Natural killer cell (primary cell): Measurements from ENCODE around the gene PERCC1. TPM values are rescaled to one million over a fixed set of nuclear protein-coding genes. Genes with fewer than 3 reads are reported as not detected.

Experiments
- ATAC-seq, 3 donors: fragments of 150-1000 bp in 2 of 3; fragments of 200-7000 bp in 1 of 3; cut with Tn5 transposase; 1 replicate in 1 of 3; 2 replicates in 2 of 3; pipeline ENCODE4 v1.10.0; 2021; ENCODE audit warnings: mild to moderate bottlenecking in 2 of 3, moderate library complexity in 2 of 3
- DNase-seq, 2 donors: peaks; one replicate each; pipeline versions ENCODE4 v3.0.0 to v3.0.0-alpha.2; 2013 to 2021; ENCODE audit warnings: mixed read lengths in 1 of 2
- H3K27ac ChIP-seq: one replicate; pipeline ENCODE4 v1.5.1; 2013; ENCODE audit warnings: mild to moderate bottlenecking, low read length
- H3K27me3 ChIP-seq: one replicate; pipeline ENCODE4 v1.6.1; 2013; ENCODE audit warnings: low read length; ENCODE audit not compliant: control insufficient read depth, insufficient read depth
- H3K36me3 ChIP-seq: one replicate; pipeline ENCODE4 v1.6.1; 2013; ENCODE audit warnings: low read length; ENCODE audit not compliant: control insufficient read depth, insufficient read depth
- H3K4me1 ChIP-seq: one replicate; pipeline ENCODE4 v1.6.1; 2013; ENCODE audit warnings: low read length; ENCODE audit not compliant: control insufficient read depth, insufficient read depth
- H3K4me3 ChIP-seq: one replicate; pipeline ENCODE4 v1.5.1; 2013; ENCODE audit warnings: low read length
- H3K9me3 ChIP-seq: one replicate; pipeline ENCODE4 v1.6.1; 2013; ENCODE audit warnings: low read length; ENCODE audit not compliant: control insufficient read depth, insufficient read depth
- H3K27ac Mint-ChIP-seq, 2 donors: one replicate each; pipeline ENCODE4 v1.8.0; 2022; ENCODE audit warnings: mild to moderate bottlenecking in 2 of 2, mixed read lengths in 2 of 2, moderate library complexity in 1 of 2
- H3K27me3 Mint-ChIP-seq, 2 donors: one replicate each; pipeline ENCODE4 v1.8.0; 2022; ENCODE audit warnings: low read depth in 2 of 2, mixed read lengths in 2 of 2
- H3K36me3 Mint-ChIP-seq: one replicate; pipeline ENCODE4 v1.8.0; 2022; ENCODE audit warnings: mixed read lengths
- H3K4me1 Mint-ChIP-seq, 2 donors: one replicate each; pipeline ENCODE4 v1.8.0; 2022; ENCODE audit warnings: mixed read lengths in 2 of 2
- H3K4me3 Mint-ChIP-seq: one replicate; pipeline ENCODE4 v1.8.0; 2022; ENCODE audit warnings: mild to moderate bottlenecking, moderate library complexity, mixed read lengths
- H3K9me3 Mint-ChIP-seq, 2 donors: one replicate each; pipeline ENCODE4 v1.8.0; 2022; ENCODE audit warnings: mixed read lengths in 2 of 2
- CTCF ChIP-seq: fragments of 200-600 bp; IDR thresholded peaks from one replicate; pipeline ENCODE4 v1.8.0; 2022; ENCODE audit warnings: antibody characterized with exemption
- WGBS: methylation state at CpG from one replicate; pipeline ENCODE4 v1.1.7; 2013; ENCODE audit warnings: missing lambda C conversion rate; ENCODE audit not compliant: insufficient coverage; 5-methylcytosine and 5-hydroxymethylcytosine counted together
- intact Hi-C: fragments of 100-400 bp; cut with micrococcal nuclease; formaldehyde crosslinking; loops from one replicate; pipeline ENCODE4 v1.14.2; 2022
- total RNA-seq, 4 donors: library from RNA; stranded (reverse); fragments of 120-200 nt in 1 of 4; gene quantifications; one replicate each; pipeline versions ENCODE4 v1.2.3 to v1.2.4, GENCODE V29; 2013 to 2022

The PERCC1 gene
- total RNA-seq, 3 donors from 2014 or later (not counting 1 experiment from before 2014, with no cell fraction given), result 0.68 to 0.96 (median 0.83) TPM

- ATAC-seq (no peak), DNase-seq (no peak)
- Mint-ChIP-seq H3K27me3 (no peaks in the 10 kb centered on the region), H3K27ac (peak overlapping the region in 1 of 2 donors; percentile 53), H3K9me3 (no peaks in the 10 kb centered on the region), H3K4me1 (peaks cover 0 to 5% of the 10 kb centered on the region in 2 donors), H3K4me3 (no peak overlapping the region), H3K36me3 (no peaks in the 10 kb centered on the region)
- TF ChIP-seq CTCF, result no peak
- Histone ChIP-seq H3K4me1 (peaks cover 2% of the 10 kb centered on the region), H3K27ac (no peak overlapping the region), H3K36me3 (peaks cover 40% of the 10 kb centered on the region), H3K27me3 (no peaks in the 10 kb centered on the region), H3K4me3 (no peak overlapping the region), H3K9me3 (no peaks in the 10 kb centered on the region)
- WGBS, result 98% methylated on average over 39 of the region's 39 CpGs
- intact Hi-C loops, result no loop called here
Observed at GRCh38 chr16:1385232-1385631, 45.6 kb upstream of the PERCC1 start.

GRCh38 chr16:1387331-1387730 lies 43.5 kb upstream of the PERCC1 start:
- Histone ChIP-seq H3K4me3 (no peak overlapping the region), H3K9me3 (no peaks in the 10 kb centered on the region), H3K36me3 (peaks cover 39% of the 10 kb centered on the region), H3K27me3 (no peaks in the 10 kb centered on the region), H3K4me1 (no peaks in the 10 kb centered on the region), H3K27ac (no peak overlapping the region)
- WGBS, result 93% methylated on average over 16 of the region's 16 CpGs
- H3K36me3 Mint-ChIP-seq, result no peaks in the 10 kb centered on the region
- no peak for TF ChIP-seq CTCF
- H3K9me3 Mint-ChIP-seq, result no peaks in the 10 kb centered on the region
- peaks cover 0 to 4% of the 10 kb centered on the region in 2 donors for H3K4me1 Mint-ChIP-seq
- DNase-seq (no peak), ATAC-seq (no peak)
- H3K27ac Mint-ChIP-seq, result no peak overlapping the region
- intact Hi-C loops, result no loop called here
- H3K27me3 Mint-ChIP-seq, result no peaks in the 10 kb centered on the region
- no peak overlapping the region for H3K4me3 Mint-ChIP-seq

GRCh38 chr16:1389762-1390161 lies 41.1 kb upstream of the PERCC1 start:
- Histone ChIP-seq H3K9me3 (no peaks in the 10 kb centered on the region), H3K4me3 (no peak overlapping the region), H3K27ac (no peak overlapping the region), H3K4me1 (no peaks in the 10 kb centered on the region), H3K27me3 (no peaks in the 10 kb centered on the region), H3K36me3 (peaks cover 51% of the 10 kb centered on the region)
- no peak overlapping the region for H3K27ac Mint-ChIP-seq
- H3K4me3 Mint-ChIP-seq, result no peak overlapping the region
- no peak for TF ChIP-seq CTCF
- no peaks in the 10 kb centered on the region for H3K36me3 Mint-ChIP-seq
- H3K9me3 Mint-ChIP-seq, result no peaks in the 10 kb centered on the region
- H3K4me1 Mint-ChIP-seq, result peaks cover 0 to 4% of the 10 kb centered on the region in 2 donors
- 93% methylated on average over 7 of the region's 7 CpGs for WGBS
- intact Hi-C loops, result no loop called here
- DNase-seq, result no peak
- ATAC-seq, result no peak
- H3K27me3 Mint-ChIP-seq, result no peaks in the 10 kb centered on the region

DNA sequence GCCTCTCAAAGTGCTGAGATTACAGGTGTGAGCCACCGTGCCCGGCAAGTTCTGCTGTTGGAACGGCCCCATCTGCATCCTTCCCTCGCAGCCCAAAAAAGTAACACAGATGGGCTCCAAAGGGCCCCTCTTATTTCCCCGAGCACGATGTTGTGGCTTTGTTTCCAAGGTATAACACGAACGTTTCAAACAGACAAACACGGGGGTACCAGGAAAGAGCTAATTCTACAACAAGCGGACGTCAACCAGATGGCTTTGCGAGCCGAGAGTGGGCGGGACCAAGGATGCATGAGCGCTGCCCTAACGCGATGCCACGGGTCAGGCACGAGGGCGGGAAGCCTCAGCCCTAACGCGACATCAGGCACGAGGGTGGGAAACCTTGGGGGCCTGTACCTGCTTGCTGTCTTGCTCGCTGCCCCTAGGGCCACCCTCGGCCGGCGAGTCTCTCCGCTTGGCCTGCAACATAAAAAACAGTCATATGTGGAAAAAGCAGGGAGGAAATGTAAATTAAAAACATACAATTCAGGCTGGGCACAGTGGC lies 40.6 kb upstream of the PERCC1 start:
- no peak overlapping the region for H3K4me3 ChIP-seq
- no peak for DNase-seq
- no peak for TF ChIP-seq CTCF
- no peak for ATAC-seq
- Mint-ChIP-seq H3K36me3 (no peaks in the 10 kb centered on the region), H3K4me1 (peaks cover 0 to 4% of the 10 kb centered on the region in 2 donors), H3K9me3 (no peaks in the 10 kb centered on the region), H3K4me3 (no peak overlapping the region), H3K27ac (no peak overlapping the region), H3K27me3 (no peaks in the 10 kb centered on the region)
- no peak overlapping the region for H3K27ac ChIP-seq
- H3K36me3 ChIP-seq, result peaks cover 48% of the 10 kb centered on the region
- intact Hi-C loops, result no loop called here
- 67% methylated on average over 28 of the region's 28 CpGs for WGBS
- no peaks in the 10 kb centered on the region for H3K9me3 ChIP-seq
- no peaks in the 10 kb centered on the region for H3K27me3 ChIP-seq
- H3K4me1 ChIP-seq, result no peaks in the 10 kb centered on the region
